Stimulated activated CD8-positive, alpha-beta memory T cell treated with anti-CD3 and anti-CD28 coated beads, Interleukin-15, amount 100 ng/mL, for 48 hours (primary cell): ENCODE data around the gene TBCB.
"Not testable (repeated sequence)": the region's sequence is repeated elsewhere in the genome, so short reads cannot be mapped to it uniquely, and the experiment has no call there.

Experiments used
- DNase-seq, 2 donors: peaks; one replicate each; pipeline ENCODE4 v3.0.0-alpha.2; 2020; ENCODE audit warnings: low read depth in 2 of 2

TBCB gene

DNA sequence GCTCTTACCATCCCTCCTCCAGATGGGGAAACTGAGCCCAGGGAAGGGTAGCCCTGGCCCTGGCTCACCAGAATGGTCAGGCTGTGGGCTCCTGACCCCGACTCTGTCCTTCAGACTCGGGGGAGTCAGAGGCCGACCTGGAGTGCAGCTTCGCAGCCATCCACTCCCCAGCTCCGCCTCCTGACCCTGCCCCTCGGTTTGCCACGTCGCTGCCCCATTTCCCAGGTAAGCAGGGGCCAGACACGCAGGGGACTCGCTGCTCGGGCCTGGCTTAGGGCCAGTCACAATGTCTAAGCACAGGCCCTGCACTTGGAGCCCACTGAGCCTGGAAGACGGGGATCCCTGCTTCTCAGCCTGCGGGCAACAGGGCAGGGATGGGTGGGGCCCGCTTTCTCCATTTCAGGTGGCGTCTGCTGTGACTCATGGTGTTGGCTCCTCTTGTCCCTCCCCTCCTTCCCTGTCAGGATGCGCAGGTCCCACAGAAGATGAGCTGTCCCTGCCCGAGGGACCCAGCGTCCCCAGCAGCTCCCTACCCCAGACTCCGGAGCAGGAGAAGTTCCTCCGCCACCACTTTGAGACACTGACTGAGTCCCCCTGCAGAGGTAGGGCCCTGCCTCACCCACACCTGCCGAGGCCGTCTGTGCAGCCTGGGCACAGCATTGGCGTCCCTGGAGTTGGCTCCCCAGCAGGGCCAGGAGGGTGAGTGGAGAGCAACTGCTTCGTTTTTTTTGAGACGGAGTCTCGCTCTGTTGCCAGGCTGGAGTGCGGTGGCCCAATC lies 13.5 kb upstream of the TBCB start:
- DNase-seq, result no peak

DNA sequence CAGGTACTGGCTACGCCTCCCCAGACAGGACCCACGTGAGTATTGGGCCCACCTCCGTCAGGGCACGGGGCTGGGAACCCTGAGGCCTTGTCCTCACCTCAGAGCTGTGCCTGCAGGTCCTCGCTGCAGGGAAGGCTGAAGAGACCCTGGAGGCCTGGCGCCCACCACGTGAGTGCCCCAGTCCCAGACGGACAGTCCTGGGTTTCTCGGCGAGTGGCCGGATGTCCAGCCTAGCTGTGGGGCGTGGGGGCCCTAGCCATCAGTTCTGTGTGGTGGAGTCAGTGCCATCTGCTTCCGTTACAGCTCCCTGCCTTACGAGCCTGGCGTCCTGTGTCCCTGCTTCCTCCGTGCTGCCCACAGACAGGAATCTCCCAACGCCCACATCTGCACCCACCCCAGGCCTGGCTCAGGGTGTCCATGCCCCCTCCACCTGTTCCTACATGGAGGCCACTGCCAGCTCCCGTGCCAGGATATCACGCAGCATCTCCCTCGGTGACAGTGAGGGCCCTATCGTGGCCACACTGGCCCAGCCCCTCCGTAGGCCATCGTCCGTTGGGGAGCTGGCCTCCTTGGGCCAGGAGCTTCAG lies 12.1 kb upstream of the TBCB start:
- no peak for DNase-seq

DNA sequence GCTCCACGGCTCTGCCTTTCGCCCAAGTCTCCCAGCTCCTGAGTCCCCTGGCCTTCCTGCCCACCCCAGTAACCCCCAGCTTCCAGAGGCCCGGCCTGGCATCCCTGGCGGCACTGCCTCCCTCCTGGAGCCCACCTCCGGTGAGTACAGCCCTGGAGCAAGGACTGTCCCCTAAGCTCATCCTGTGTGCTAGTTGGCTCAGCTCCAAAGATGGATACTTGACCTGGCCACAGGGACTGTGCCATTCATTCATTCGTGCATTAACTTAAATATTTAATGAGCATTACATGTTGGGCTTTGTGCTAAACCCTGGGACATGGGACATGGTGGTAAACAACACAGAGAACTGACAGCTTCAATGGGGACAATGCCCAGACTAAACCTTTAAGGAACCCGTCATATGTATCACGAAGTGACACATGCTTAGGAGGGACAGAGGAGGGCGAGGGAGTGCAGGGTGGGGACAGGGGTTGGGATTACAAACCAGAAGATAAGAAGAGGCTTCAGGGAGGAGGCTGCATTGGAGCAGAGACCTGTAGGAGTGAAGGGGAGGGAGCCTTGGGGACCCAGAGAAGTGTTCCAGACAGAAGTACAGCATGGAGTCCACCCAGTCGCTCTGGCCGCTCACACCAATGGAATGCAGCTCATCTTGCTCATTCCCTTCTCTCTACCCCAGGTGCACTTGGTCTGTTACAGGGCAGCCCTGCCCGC lies 11.3 kb upstream of the TBCB start:
- DNase-seq, result no peak

DNA sequence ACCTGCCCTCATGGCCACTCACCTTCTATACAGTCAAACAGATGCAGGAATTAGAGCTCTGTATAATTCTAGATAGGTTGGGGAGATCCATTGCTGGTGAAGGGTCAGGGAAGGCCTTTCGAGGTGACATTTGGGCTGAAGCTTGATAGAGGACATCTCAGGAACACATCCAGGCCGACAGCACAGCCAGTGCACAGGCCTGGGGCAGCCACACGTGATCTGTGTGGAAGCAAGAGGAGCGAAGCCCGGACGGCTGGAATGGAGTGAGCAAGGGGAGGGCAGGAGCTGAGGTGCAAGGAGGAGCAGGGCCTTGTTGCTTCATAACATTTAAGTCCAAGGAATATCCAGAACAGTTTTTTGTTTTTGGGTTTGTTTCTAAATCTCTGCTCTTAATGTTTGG lies 8.8 kb upstream of the TBCB start:
- no peak for DNase-seq

DNA sequence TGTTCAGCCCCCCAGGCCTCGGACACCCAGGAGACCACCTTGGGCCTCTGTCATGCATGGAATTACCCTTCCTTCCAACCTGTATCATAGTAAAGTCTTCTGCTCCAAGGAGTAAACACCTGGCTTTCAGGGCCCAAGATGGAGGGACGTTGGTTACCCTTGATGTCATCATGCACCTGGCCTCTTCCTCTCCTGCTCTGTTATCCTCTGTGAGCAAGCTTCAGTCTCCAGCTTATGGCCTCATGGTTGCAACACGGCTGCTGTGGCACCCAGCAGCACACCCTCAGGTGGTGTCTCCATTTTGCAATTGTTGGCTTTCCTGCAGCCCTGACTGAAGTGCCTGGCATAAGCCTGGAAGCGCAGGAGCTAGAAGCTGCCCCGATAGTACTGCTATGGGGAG lies 8.3 kb upstream of the TBCB start:
- no peak for DNase-seq

DNA sequence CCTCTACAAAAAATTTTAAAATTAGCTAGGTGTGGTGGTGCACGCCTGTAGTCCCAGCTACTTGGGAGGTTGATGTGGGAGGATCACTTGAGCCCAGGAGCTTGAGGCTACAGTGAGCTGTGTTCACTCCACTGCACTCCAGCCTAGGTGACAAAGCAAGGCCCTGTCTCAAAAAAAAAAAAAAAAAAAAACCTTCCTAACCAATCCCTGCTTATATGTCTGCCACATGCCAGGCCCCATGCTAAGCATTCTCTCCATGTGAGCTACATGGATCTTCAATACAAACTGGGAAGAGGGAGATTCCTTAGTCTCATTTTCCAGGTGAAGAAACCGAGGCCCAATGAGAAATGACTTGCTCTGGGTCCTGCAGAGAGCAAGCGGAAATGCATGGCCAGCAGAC lies 6.6 kb upstream of the TBCB start:
- DNase-seq, result no peak

DNA sequence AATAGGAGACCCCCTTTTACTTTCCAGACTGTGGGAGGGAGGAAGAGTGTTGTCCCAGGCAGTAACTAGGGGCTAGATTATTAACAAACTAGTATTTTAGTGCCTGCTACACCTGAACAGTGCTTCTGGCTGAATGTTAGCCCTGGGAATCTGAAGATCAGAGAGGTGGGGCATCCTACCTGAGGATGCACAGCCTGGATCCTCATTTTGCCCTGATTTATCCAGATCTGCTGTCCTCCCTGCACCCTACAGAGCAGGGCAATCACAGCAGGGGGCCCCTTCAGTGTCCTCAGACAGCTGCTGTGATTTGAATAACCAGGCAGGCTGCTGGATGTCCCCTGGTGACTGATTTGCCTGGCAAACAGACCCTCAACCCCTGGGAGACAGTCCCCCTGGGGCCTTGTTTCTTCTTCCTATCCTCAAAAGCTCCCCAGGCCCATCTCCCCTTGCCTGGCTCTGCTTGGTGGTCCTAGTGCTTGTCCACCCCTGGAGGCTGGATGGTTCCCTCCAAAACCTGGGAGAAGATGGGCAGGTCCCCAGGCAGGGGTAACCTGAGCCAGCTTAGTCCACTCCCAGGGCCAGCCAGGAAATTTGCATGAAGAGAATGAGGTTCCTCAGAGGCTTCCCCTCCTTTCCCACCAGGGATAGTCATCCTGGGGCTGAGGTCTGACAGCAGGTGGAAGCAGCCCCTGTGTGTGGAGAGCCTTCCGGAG lies 4.6 kb upstream of the TBCB start, which contains the start of gene OVOL3:
Gene OVOL3 (plus strand): TSS at position 657 of the 713 bp plus-strand sequence. CDS start 60 bp downstream, outside the sequence.
- no peak for DNase-seq

DNA sequence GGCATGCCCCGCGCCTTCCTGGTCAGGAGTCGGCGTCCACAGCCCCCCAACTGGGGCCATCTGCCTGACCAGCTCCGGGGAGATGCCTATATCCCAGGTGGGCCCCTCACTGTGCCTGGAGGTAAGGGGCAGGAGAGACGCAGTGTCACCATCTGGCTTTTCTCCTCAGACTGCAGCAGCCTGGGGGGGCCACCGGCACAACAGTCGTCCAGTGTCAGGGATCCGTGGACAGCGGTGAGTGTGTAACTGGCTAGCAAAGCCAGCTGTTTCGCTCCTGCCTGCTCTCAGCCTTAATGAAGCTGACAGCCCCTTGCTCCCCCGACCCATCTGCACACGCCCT lies 4.1 kb upstream of the TBCB start:
- no peak for DNase-seq

DNA sequence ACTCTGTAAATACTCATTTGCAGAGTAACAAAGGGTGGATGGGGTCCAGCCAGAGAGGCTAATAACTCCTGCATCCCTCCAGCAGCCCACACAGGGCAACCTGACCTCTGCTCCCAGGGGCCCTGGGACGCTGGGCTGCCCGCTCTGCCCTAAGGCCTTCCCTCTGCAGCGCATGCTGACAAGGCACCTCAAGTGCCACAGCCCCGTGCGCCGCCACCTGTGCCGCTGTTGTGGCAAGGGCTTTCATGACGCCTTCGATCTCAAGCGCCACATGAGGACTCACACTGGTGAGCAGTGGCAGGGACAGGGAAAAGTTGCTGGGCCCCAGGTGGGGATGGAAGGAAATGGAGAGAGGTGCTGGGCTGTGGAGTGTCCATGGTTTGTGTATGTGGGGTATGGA lies 2.6 kb upstream of the TBCB start:
- no peak for DNase-seq

DNA sequence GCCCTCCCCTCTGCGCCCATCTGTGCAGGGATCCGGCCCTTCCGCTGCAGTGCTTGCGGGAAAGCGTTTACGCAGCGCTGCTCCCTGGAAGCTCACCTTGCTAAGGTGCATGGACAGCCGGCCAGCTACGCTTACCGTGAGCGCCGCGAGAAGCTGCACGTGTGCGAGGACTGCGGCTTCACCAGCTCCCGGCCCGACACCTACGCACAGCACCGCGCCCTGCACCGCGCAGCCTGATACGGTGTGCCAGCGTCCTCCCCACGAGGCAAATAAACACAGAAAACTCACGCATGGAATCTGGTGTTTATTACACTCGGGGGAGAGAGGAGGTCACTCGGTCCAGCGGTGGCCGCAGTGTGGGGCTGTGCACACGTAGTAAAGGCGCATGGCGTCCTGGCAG lies 1.8 kb upstream of the TBCB start:
- DNase-seq, result no peak

DNA sequence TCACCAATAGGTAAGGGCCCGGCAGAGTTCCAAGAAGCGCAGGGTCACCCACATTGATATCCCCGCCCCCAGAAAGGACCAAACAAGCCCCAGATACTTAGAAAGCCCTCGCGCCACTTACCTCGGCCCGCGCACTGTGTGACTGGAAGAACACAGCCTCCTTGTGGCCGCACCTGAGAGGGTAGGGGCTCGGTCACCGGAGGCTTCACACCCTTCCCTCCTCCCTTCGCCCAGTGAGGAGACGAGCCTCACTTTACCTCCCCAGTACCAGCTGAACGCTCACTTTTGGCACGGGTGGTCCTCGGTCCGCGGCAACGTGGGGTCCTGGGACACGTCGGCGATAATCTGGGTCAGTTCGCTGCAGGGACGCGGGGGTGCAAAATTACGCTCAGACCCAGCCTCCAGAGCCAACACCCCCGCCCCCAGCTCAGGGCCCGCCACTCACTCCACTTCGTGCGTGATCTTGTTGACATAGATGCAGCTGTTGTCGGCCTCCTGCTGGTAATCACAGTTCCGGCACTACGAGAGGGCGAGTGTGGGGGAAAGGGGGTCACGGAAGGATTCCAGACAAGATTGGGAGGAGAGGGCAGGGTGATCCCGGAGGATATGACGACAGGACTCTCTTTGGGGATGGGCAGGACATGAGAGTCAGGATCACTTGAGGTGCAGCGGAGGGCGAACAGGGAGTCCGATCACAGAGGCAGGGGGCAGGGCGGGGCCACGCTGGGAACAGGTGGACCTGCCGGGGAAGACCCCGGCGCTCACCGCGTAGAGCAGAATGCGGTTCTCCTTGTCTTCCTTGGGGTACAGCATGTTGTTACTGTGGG lies 1.2 kb upstream of the TBCB start:
- DNase-seq, result no peak

DNA sequence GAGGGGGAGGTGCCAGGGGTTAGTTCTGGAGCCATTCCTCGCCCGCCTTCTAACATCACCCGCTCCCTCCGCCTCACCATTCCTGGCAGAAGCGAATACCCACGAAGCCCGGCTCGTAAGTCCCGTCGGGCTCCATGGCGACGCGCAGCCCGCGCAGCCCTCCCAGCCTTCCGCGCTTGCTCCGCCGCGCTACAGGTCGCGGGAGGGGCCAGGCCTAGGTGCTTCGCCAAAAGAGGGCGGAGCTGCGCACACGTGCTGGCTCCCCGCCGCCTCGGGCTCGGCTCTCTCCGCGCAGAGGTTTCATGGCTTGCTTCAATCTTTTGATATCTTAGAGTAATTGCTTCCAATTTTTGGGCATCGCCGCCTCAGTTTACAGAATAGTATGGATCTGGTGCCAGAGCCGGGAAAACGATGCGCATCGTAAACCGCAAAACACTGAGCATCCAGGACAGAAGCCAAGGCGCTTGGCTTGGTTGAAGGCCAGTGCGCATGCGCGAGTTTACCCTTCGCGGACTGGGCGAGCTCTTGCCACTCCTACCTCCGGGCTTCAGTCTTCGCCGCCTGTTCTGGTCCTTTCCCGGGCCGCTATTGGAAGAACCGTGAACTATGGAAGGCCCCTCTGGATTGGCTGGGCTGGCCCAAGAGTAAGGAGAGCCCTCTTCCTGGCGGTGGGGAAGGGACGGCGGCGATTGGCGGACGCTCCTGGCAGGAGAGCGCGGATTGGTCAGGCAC lies 381 bp upstream of the TBCB start, which contains the start of gene POLR2I:
Gene POLR2I (minus strand): TSS at position 155 of the 732 bp plus-strand sequence. CDS start 19 bp downstream, at position 136.
- DNase-seq, result peak; percentile 97 to 98

DNA sequence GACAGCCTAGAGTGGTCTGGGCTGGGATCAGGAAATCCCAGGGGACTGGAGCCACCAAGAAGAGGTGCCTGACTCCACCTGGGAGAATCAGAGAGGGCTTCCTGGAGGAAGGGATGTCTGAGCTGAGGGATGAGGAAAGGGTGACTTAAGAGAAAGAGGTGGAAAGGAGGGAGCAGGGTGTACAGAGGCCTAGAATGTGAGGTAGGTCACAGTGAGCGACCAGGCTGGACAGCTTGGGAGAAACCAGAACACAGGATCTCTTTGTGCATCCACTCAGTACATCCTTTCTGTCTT lies 1.0 kb downstream of the TBCB start:
- no peak for DNase-seq

DNA sequence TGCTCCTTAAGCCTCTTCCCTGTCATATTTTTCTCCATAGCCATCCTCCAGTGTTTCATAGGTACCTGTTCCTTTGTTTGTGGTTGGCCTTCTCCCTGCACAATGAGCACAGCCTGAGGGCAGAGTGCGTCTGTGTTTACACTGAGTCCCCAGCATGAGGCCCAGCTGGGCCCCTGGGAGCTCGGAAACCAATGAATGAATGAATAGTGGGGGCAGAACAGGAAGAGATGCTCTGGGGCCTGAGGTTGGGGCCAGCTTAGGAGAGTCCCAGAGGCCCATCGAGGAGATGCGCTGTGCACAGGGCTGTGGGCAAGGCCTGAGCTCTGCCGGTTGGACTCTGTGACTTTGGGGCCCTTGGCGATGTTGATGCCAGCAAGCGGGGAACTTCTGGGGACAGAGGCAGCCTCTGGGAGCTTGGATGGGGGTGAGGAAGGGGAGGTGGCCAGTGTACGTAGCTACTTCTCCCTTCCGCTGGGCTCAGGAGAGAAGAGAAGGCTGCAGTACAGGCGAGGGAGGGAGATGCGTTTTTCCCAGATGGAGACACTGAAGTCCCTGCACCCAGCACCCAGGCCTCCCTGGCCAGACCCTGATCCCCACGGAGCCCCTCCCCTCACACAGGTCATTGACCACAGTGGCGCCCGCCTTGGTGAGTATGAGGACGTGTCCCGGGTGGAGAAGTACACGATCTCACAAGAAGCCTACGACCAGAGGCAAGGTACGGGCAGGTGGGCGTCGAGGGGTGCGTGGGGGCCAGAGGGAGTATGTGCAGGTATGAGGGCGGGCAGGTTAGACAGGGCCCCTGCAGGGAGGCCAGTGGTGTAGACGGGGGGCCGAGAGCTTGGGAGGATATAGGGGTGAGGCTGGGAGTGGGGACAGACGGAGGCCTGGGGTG lies 5.1 kb downstream of the TBCB start:
- no peak for DNase-seq

DNA sequence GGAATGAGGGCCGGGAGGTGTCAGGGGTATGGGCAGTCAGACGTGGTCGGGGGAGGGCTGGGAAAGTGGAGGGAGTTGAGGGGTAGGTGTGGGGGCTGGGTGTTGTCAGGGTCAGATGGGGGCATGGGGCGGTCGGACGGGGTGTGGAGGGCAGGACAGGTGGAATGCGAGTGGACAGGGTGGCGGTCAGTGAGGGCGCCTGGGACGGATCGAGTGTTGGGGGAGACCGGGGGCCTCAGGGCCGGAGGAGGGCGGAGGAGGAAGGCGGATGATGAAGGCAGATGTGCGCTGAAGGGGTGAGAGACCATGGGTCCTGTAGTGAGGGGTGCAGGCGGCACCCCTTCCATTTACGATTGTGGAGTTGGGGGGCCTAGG lies 5.7 kb downstream of the TBCB start:
- no peak for DNase-seq

DNA sequence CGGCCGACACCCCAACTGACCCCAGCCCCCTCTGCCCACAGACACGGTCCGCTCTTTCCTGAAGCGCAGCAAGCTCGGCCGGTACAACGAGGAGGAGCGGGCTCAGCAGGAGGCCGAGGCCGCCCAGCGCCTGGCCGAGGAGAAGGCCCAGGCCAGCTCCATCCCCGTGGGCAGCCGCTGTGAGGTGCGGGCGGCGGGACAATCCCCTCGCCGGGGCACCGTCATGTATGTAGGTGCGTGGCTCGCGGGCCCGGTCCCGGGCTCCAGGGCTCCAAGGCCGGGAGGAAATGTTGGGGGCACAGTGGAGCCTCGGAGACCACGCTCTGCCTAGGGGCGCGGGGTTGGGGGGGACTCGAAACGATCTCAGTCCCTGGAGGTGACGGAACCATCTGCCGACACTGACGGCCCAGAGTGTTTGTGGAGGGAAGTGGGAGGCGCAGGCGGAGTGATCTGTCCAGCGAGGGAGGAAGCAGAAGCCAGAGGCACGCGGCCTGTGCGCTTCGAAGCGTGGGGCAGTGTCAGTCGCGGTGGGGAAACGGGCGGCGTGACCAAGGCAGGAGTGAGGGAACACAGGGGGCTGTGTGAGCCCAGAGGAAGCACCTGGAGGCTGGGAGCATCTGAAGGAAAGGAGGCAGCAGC lies 6.3 kb downstream of the TBCB start:
- no peak for DNase-seq

DNA sequence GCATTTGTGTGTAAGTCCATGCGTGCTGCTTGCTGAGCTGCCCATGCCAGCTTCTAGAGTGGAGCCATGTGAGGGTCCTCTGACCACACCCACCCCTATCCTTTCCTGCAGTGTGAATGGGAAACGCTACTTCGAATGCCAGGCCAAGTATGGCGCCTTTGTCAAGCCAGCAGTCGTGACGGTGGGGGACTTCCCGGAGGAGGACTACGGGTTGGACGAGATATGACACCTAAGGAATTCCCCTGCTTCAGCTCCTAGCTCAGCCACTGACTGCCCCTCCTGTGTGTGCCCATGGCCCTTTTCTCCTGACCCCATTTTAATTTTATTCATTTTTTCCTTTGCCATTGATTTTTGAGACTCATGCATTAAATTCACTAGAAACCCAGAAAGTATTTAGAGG lies 10.3 kb downstream of the TBCB start:
- DNase-seq, result no peak

DNA sequence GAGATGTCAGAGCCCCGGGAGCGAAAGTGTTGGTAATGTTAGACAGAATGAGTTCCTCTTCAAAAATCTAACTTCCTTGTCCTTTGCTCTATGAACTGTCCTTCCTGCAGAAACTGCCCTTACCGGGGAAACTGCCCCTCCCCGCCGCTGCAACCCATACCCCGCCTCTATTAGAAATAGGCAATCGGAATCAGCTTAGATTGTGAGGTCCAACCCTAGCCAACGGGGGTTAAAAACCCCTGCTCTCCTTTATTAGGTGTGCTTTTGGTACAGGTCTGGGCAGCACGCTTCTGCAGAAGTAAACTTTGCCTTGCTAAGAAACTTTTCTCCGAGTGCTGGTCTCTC lies 13.1 kb downstream of the TBCB start:
- DNase-seq, result no peak

DNA sequence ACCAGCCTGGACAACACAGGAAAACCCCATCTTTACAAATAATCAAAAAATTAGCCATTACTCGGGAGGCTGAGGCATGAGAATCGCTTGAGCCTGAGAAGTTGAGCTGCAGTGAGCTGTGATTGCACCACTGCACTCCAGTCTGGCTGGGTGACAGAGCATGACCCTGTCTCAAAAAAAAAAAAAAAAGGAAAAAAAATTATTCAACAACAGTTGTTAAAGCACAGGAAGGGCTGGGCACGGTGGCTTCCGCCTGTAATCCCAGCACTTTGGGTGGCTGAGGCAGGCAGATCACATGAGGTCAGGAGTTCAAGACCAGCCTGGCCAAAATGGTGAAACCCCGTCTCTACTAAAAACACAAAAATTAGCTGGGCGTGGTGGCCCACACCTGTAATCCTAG lies 16.0 kb downstream of the TBCB start:
- DNase-seq, result not testable (repeated sequence)

DNA sequence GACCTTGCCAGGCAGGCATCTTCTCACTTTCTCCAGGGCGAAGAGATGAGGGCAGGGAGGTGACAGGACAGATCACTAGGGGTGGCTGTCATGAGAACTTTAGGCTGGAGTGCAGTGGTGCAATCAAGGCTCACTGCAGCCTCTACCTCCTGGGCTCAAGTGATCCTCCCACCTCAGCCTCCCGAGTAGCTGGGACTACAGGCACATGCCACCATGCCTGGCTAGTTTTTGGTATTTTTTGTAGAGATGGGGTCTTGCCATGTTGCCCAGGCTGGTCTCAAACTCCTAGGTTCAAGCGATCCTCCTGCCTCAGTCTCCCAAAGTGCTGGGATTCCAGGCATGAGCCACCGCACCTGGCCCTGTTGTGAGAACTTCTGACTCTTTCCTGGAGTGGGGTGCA lies 19.6 kb downstream of the TBCB start:
- DNase-seq, result not testable (repeated sequence)
